ENCODE results near the gene KRTAP10-7. TPM values are rescaled to one million over a fixed set of nuclear protein-coding genes. Genes with fewer than 3 reads are reported as not detected.

The KRTAP10-7 gene
- total and polyA plus RNA-seq, 2 of the 13 experiments (the other 11 are each of a cell fraction or from before 2014, with no cell fraction given) = not detected

DNA sequence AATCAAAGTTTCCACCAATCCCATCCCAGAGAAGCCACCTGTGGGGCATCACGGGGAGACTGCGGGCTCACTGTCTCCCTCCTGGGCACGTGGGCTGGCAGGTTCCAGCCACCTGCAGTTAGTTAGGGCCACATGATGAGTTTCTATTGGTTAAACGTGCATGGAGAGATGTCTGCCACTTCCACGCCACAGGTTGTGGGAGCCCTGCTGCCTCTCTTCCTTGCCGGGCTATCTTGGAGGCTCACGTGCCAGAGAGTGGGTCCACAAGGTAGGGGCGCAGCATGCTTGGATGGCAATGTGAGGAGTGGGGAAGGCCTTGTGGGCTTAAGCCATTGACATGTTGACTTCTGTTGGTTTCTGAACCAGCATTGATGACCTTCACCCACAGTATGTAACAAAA lies 3.5 kb downstream of the KRTAP10-7 start:
- CTCF ChIA-PET (ENCODE audit: low intra/inter-chr PET ratio, low total read pairs) = no interaction called here
- BruUV-seq (replicated peaks) = no TSS peak
- Histone ChIP-seq H3K9ac (ENCODE audit: insufficient read depth, low read depth, low read length) (no peak overlapping the region), H3K4me1 (ENCODE audit: insufficient read depth, low read length) (no peaks in the 10 kb centered on the region), H3K4me3 (replicated peaks in 1 of 3; ENCODE audit: insufficient read depth in 1 of 3, low read depth in 2 of 3, low read length in 3 of 3) (no peak overlapping the region), H3K36me3 (replicated peaks in 1 of 2; ENCODE audit: control insufficient read depth in 1 of 2, insufficient read depth in 2 of 2, low read length in 2 of 2) (no peaks in the 10 kb centered on the region), H3K27ac (ENCODE audit: extremely low read length, insufficient read depth, low read length) (no peak overlapping the region), H3K9me3 (ENCODE audit: low read length) (no peaks in the 10 kb centered on the region), H3K27me3 (ENCODE audit: control insufficient read depth in 1 of 2, insufficient read depth in 2 of 2, low read length in 2 of 2) (peaks cover 0 to 1% of the 10 kb centered on the region in 2 experiments; a peak in 1 of 5 replicates), H2AFZ (ENCODE audit: low read length) (no peak overlapping the region), H3K4me2 (ENCODE audit: low read depth, low read length) (no peak overlapping the region), H3K79me2 (ENCODE audit: insufficient read depth, low read length) (no peaks in the 10 kb centered on the region), H4K20me1 (ENCODE audit: insufficient read depth, low read length) (no peaks in the 10 kb centered on the region)
- ATAC-seq (no peak), FAIRE-seq (no peak), DNase-seq (ENCODE audit: low spot score) (no peak)
- 48% methylated on average over 8 of the region's 8 CpGs for WGBS (ENCODE audit: low lambda C conversion rate)
- intact Hi-C loops (cut with micrococcal nuclease; ENCODE audit: unreplicated experiment) = no loop called here
- POLR2A ChIA-PET = no interaction called here
- no peak for TF ChIP-seq ZNF136 (CRISPR knock-in tag; IDR thresholded peaks at IDR 0.05; ENCODE audit: low read depth)
- TF ChIP-seq NFATC3 (CRISPR knock-in tag; IDR thresholded peaks at IDR 0.05) = no peak
- TF ChIP-seq SP5 (CRISPR knock-in tag; IDR thresholded peaks at IDR 0.05; ENCODE audit: borderline replicate concordance, low read depth) = no peak
- in situ Hi-C loops (cut with HindIII; ENCODE audit: extremely low pct_ligation_motif_present, low pct_unique_long_range_greater_than_20kb) = no loop called here

DNA sequence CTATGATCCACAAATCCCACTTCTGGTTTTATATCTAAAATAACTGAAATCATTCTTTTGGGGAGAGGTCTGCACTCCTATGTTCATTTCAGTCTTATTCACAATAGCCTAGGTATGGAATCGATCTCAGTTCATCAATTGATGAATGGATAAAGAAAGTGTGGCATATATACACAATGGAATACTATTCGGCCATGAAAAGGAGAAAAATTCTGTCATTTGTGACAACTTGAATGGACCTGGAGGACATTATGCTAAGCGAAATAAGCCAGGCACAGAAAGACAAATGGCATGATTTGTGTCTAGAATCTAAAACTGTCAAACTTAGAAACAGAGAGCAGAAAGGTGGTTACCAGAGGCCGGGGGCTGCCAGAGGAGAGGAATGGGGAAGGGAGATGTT lies 6.1 kb downstream of the KRTAP10-7 start:
- Histone ChIP-seq H3K27ac (ENCODE audit: extremely low read length, insufficient read depth, low read length) (no peak overlapping the region), H3K79me2 (ENCODE audit: insufficient read depth, low read length) (no peaks in the 10 kb centered on the region), H3K36me3 (replicated peaks in 1 of 2; ENCODE audit: control insufficient read depth in 1 of 2, insufficient read depth in 2 of 2, low read length in 2 of 2) (no peaks in the 10 kb centered on the region), H4K20me1 (ENCODE audit: insufficient read depth, low read length) (no peaks in the 10 kb centered on the region), H3K4me3 (replicated peaks in 1 of 3; ENCODE audit: insufficient read depth in 1 of 3, low read depth in 2 of 3, low read length in 3 of 3) (no peak overlapping the region), H3K9me3 (ENCODE audit: low read length) (peaks cover 22% of the 10 kb centered on the region; the same call in 1 of the 2 replicates), H3K9ac (ENCODE audit: insufficient read depth, low read depth, low read length) (no peak overlapping the region), H2AFZ (ENCODE audit: low read length) (no peak overlapping the region), H3K4me1 (ENCODE audit: insufficient read depth, low read length) (no peaks in the 10 kb centered on the region), H3K4me2 (ENCODE audit: low read depth, low read length) (no peak overlapping the region), H3K27me3 (ENCODE audit: control insufficient read depth in 1 of 2, insufficient read depth in 2 of 2, low read length in 2 of 2) (0 out of 5 replicates have a peak, but pooled peaks cover 0 to 1% of the 10 kb centered on the region in 2 experiments)
- ChIA-PET CTCF (ENCODE audit: low intra/inter-chr PET ratio, low total read pairs) (no interaction called here), POLR2A (no interaction called here)
- in situ Hi-C loops (cut with HindIII; ENCODE audit: extremely low pct_ligation_motif_present, low pct_unique_long_range_greater_than_20kb) = no loop called here
- WGBS (ENCODE audit: low lambda C conversion rate) = 38% methylated on average over 4 of the region's 4 CpGs
- ATAC-seq = no peak
- TF ChIP-seq ZNF776 (CRISPR knock-in tag; IDR thresholded peaks at IDR 0.05) = no peak
- TF ChIP-seq, protein P1, sequence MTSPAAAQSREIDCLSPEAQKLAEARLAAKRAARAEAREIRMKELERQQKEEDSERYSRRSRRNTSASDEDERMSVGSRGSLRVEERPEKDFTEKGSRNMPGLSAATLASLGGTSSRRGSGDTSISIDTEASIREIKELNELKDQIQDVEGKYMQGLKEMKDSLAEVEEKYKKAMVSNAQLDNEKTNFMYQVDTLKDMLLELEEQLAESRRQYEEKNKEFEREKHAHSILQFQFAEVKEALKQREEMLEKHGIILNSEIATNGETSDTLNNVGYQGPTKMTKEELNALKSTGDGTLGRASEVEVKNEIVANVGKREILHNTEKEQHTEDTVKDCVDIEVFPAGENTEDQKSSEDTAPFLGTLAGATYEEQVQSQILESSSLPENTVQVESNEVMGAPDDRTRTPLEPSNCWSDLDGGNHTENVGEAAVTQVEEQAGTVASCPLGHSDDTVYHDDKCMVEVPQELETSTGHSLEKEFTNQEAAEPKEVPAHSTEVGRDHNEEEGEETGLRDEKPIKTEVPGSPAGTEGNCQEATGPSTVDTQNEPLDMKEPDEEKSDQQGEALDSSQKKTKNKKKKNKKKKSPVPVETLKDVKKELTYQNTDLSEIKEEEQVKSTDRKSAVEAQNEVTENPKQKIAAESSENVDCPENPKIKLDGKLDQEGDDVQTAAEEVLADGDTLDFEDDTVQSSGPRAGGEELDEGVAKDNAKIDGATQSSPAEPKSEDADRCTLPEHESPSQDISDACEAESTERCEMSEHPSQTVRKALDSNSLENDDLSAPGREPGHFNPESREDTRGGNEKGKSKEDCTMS (CRISPR knock-in tag; conservative IDR thresholded peaks at IDR 0.05) = no peak
- TF ChIP-seq, protein P2, sequence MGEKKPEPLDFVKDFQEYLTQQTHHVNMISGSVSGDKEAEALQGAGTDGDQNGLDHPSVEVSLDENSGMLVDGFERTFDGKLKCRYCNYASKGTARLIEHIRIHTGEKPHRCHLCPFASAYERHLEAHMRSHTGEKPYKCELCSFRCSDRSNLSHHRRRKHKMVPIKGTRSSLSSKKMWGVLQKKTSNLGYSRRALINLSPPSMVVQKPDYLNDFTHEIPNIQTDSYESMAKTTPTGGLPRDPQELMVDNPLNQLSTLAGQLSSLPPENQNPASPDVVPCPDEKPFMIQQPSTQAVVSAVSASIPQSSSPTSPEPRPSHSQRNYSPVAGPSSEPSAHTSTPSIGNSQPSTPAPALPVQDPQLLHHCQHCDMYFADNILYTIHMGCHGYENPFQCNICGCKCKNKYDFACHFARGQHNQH (CRISPR knock-in tag; IDR thresholded peaks at IDR 0.05) = no peak
- no peak for TF ChIP-seq ATF7 (IDR thresholded peaks at IDR 0.05)
- TF ChIP-seq ATF7 (CRISPR knock-in tag; IDR thresholded peaks at IDR 0.05) = no peak
- TF ChIP-seq, protein P3, sequence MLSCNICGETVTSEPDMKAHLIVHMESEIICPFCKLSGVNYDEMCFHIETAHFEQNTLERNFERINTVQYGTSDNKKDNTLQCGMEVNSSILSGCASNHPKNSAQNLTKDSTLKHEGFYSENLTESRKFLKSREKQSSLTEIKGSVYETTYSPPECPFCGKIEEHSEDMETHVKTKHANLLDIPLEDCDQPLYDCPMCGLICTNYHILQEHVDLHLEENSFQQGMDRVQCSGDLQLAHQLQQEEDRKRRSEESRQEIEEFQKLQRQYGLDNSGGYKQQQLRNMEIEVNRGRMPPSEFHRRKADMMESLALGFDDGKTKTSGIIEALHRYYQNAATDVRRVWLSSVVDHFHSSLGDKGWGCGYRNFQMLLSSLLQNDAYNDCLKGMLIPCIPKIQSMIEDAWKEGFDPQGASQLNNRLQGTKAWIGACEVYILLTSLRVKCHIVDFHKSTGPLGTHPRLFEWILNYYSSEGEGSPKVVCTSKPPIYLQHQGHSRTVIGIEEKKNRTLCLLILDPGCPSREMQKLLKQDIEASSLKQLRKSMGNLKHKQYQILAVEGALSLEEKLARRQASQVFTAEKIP (CRISPR knock-in tag; IDR thresholded peaks at IDR 0.05; ENCODE audit: borderline replicate concordance) = no peak
- TF ChIP-seq, protein P4, sequence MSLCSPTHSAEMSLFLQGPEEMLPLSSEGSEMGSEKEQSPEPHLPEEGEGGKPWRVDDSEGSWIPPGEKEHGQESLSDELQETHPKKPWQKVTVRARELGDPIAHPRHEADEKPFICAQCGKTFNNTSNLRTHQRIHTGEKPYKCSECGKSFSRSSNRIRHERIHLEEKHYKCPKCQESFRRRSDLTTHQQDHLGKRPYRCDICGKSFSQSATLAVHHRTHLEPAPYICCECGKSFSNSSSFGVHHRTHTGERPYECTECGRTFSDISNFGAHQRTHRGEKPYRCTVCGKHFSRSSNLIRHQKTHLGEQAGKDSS (CRISPR knock-in tag; IDR thresholded peaks at IDR 0.05; ENCODE audit: borderline replicate concordance, low read depth) = no peak
- TF ChIP-seq PITX1 (CRISPR knock-in tag; IDR thresholded peaks at IDR 0.05) = no peak
- DNase-seq (ENCODE audit: low spot score) = no peak
- intact Hi-C loops (cut with micrococcal nuclease; ENCODE audit: unreplicated experiment) = no loop called here
- no TSS peak for BruUV-seq (replicated peaks)
- no peak for FAIRE-seq

Measured in HepG2 (cell line).